SK-N-SH treated with all-trans-retinoic acid at 6 μM for 48 hours (cell line): ENCODE data around the gene CDIP1.

Experiments used
- ATAC-seq: fragments of 200-7000 bp; cut with Tn5 transposase; 3 replicates; pipeline ENCODE4 v1.9.1; 2020; ENCODE audit warnings: mild to moderate bottlenecking, moderate library complexity
- ARNTL ChIP-seq: fragments of 450-650 bp; formaldehyde crosslinking; IDR thresholded peaks from 2 replicates; pipeline ENCODE4 v1.5.0; 2020; ENCODE audit warnings: low read depth, mild to moderate bottlenecking, moderate library complexity, borderline replicate concordance
- BACH2 ChIP-seq: fragments of 250-450 bp; sonication (Bioruptor Pico); IDR thresholded peaks from 2 replicates; pipeline ENCODE4 v1.9.0; 2021; ENCODE audit warnings: mild to moderate bottlenecking, borderline replicate concordance
- CSDC2 ChIP-seq: fragments of 250-450 bp; sonication (Bioruptor Pico); IDR thresholded peaks from 2 replicates; pipeline ENCODE4 v1.5.0; 2020; ENCODE audit warnings: mild to moderate bottlenecking, moderate library complexity
- ESRRG ChIP-seq: fragments of 250-450 bp; sonication (Bioruptor Pico); IDR thresholded peaks from 2 replicates; pipeline ENCODE4 v1.6.1; 2021; ENCODE audit warnings: mild to moderate bottlenecking
- GLIS3 ChIP-seq: fragments of 250-450 bp; sonication (Bioruptor Pico); IDR thresholded peaks from 2 replicates; pipeline ENCODE4 v1.5.0; 2020; ENCODE audit warnings: mild to moderate bottlenecking, moderate library complexity
- ISL1 ChIP-seq: fragments of 250-450 bp; sonication (Bioruptor Pico); IDR thresholded peaks from 2 replicates; pipeline ENCODE4 v2.1.2; 2022; ENCODE audit warnings: mild to moderate bottlenecking, moderate library complexity
- OSR1 ChIP-seq: fragments of 250-450 bp; sonication (Bioruptor Pico); IDR thresholded peaks from 2 replicates; pipeline ENCODE4 v1.8.0; 2022; ENCODE audit warnings: moderate library complexity, mild to moderate bottlenecking, inconsistent platforms
- PPARA ChIP-seq: fragments of 250-450 bp; sonication (Bioruptor Pico); IDR thresholded peaks from 2 replicates; pipeline ENCODE4 v1.5.0; 2020; ENCODE audit warnings: mild to moderate bottlenecking, borderline replicate concordance
- RARB ChIP-seq: fragments of 250-450 bp; sonication (Bioruptor Pico); IDR thresholded peaks from 2 replicates; pipeline ENCODE4 v1.8.0; 2021; ENCODE audit warnings: mild to moderate bottlenecking, moderate library complexity
- TCF4 ChIP-seq: fragments of 250-450 bp; sonication (Bioruptor Pico); IDR thresholded peaks from 2 replicates; pipeline ENCODE4 v1.8.0; 2021; ENCODE audit warnings: mild to moderate bottlenecking, moderate library complexity, borderline replicate concordance
- TOX ChIP-seq: fragments of 250-450 bp; sonication (Bioruptor Pico); IDR thresholded peaks from 2 replicates; pipeline ENCODE4 v1.8.0; 2021; ENCODE audit warnings: mild to moderate bottlenecking, moderate library complexity, borderline replicate concordance
- ZC3H10 ChIP-seq: fragments of 250-450 bp; sonication (Bioruptor Pico); IDR thresholded peaks from 2 replicates; pipeline ENCODE4 v1.5.1; 2021; ENCODE audit warnings: mild to moderate bottlenecking, moderate library complexity
- ZFP3 ChIP-seq: fragments of 250-450 bp; sonication (Bioruptor Pico); IDR thresholded peaks from 2 replicates; pipeline ENCODE4 v1.5.0; 2020; ENCODE audit warnings: mild to moderate bottlenecking, moderate library complexity
- ZFP30 ChIP-seq: fragments of 450-650 bp; formaldehyde crosslinking; IDR thresholded peaks from 2 replicates; pipeline ENCODE4 v1.5.0; 2022; ENCODE audit warnings: mild to moderate bottlenecking, moderate library complexity
- ZNF70 ChIP-seq: fragments of 450-650 bp; formaldehyde crosslinking; IDR thresholded peaks from 2 replicates; pipeline ENCODE4 v1.5.0; 2020; ENCODE audit warnings: mild to moderate bottlenecking, moderate library complexity
- ZNF8 ChIP-seq: fragments of 450-650 bp; formaldehyde crosslinking; IDR thresholded peaks from 2 replicates; pipeline ENCODE4 v1.5.0; 2020; ENCODE audit warnings: mild to moderate bottlenecking, moderate library complexity
- TF ChIP-seq, protein P1 (sequence below): fragments of 250-450 bp; sonication (Bioruptor Pico); IDR thresholded peaks from 2 replicates; pipeline ENCODE4 v1.5.1; 2020; ENCODE audit warnings: low read depth, mild to moderate bottlenecking, moderate library complexity
- TF ChIP-seq, protein P2 (sequence below): fragments of 250-450 bp; sonication (Bioruptor Pico); IDR thresholded peaks from 2 replicates; pipeline ENCODE4 v1.5.1; 2021; ENCODE audit warnings: mild to moderate bottlenecking, moderate library complexity
- TF ChIP-seq, protein P3 (sequence below): fragments of 250-450 bp; sonication (Bioruptor Pico); IDR thresholded peaks from 2 replicates; pipeline ENCODE4 v1.8.0; 2020; ENCODE audit warnings: mild to moderate bottlenecking, moderate library complexity, borderline replicate concordance
- TF ChIP-seq, protein P4 (sequence below): fragments of 250-450 bp; sonication (Bioruptor Pico); IDR thresholded peaks from 2 replicates; pipeline ENCODE4 v1.8.0; 2021; ENCODE audit warnings: low read depth, mild to moderate bottlenecking, moderate library complexity, borderline replicate concordance
- TF ChIP-seq, protein P5 (sequence below): fragments of 250-450 bp; sonication (Bioruptor Pico); IDR thresholded peaks from 2 replicates; pipeline ENCODE4 v1.5.0; 2020; ENCODE audit warnings: mild to moderate bottlenecking, moderate library complexity

The CDIP1 gene

DNA sequence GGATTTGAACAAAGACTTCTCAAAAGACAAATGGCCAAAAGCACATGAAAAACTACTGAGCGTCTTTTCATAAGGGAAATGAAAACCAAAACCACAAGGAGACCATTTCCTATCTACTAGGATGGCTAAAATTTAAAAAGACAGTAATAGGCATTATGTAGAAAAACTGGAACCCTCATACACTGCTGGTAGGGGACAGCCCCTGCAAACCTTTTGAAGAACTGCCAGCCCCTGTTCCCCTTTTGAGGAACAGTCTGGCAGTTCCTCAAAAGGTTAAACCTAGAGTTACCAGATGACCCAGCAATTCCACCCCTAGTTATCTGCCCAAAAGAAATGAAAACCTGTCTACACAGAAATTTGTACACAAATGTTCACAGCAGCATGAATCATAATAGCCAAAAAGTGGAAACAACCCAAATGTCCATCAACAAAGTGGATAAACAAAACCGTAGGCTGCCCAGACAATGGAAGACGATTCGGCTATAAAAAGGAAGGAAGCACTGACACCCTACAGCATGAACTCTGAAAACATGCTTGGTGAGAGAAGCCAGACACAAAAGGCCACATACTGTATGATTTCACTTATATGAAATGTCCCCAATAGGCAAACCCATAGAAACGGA is 22.9 kb downstream of the CDIP1 start:
- ATAC-seq = no peak
- TF ChIP-seq, protein P1, sequence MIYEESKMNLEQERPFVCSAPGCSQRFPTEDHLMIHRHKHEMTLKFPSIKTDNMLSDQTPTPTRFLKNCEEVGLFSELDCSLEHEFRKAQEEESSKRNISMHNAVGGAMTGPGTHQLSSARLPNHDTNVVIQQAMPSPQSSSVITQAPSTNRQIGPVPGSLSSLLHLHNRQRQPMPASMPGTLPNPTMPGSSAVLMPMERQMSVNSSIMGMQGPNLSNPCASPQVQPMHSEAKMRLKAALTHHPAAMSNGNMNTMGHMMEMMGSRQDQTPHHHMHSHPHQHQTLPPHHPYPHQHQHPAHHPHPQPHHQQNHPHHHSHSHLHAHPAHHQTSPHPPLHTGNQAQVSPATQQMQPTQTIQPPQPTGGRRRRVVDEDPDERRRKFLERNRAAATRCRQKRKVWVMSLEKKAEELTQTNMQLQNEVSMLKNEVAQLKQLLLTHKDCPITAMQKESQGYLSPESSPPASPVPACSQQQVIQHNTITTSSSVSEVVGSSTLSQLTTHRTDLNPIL (CRISPR knock-in tag) = no peak
- TF ChIP-seq ZFP30 (CRISPR knock-in tag) (no peak), CSDC2 (no peak), OSR1 (CRISPR knock-in tag) (no peak), ESRRG (no peak)

DNA sequence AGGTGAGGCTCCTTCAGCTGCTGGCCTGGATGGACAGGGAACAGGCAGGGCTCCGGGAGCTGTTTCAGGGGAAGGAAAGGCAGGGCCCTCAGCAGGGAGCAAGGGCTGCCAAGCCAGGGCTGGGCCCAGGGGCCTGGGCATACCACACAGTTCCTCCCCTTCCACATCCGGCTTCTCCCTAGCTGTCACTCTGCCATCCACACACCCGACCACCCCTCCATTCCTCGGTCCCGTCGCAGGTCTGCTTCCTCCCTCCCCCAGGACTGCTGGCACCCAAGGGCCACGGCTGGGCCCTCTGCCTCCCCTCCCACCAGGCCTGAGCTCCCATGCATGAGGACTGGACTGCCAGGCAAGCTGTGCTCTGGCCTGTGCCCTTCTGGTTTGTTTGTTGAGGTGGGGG is 24.0 kb downstream of the CDIP1 start:
- TF ChIP-seq TCF4 (CRISPR knock-in tag) (no peak), ZNF70 (CRISPR knock-in tag) (no peak), GLIS3 (CRISPR knock-in tag) (no peak), ZFP30 (CRISPR knock-in tag) (no peak), ZNF8 (no peak), BACH2 (CRISPR knock-in tag) (no peak), RARB (CRISPR knock-in tag) (no peak), ARNTL (CRISPR knock-in tag) (no peak), PPARA (no peak)
- TF ChIP-seq, protein P2, sequence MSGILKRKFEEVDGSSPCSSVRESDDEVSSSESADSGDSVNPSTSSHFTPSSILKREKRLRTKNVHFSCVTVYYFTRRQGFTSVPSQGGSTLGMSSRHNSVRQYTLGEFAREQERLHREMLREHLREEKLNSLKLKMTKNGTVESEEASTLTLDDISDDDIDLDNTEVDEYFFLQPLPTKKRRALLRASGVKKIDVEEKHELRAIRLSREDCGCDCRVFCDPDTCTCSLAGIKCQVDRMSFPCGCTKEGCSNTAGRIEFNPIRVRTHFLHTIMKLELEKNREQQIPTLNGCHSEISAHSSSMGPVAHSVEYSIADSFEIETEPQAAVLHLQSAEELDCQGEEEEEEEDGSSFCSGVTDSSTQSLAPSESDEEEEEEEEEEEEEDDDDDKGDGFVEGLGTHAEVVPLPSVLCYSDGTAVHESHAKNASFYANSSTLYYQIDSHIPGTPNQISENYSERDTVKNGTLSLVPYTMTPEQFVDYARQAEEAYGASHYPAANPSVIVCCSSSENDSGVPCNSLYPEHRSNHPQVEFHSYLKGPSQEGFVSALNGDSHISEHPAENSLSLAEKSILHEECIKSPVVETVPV (CRISPR knock-in tag) = no peak
- TF ChIP-seq, protein P3, sequence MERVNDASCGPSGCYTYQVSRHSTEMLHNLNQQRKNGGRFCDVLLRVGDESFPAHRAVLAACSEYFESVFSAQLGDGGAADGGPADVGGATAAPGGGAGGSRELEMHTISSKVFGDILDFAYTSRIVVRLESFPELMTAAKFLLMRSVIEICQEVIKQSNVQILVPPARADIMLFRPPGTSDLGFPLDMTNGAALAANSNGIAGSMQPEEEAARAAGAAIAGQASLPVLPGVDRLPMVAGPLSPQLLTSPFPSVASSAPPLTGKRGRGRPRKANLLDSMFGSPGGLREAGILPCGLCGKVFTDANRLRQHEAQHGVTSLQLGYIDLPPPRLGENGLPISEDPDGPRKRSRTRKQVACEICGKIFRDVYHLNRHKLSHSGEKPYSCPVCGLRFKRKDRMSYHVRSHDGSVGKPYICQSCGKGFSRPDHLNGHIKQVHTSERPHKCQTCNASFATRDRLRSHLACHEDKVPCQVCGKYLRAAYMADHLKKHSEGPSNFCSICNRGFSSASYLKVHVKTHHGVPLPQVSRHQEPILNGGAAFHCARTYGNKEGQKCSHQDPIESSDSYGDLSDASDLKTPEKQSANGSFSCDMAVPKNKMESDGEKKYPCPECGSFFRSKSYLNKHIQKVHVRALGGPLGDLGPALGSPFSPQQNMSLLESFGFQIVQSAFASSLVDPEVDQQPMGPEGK (CRISPR knock-in tag) = no peak
- ATAC-seq = no peak

DNA sequence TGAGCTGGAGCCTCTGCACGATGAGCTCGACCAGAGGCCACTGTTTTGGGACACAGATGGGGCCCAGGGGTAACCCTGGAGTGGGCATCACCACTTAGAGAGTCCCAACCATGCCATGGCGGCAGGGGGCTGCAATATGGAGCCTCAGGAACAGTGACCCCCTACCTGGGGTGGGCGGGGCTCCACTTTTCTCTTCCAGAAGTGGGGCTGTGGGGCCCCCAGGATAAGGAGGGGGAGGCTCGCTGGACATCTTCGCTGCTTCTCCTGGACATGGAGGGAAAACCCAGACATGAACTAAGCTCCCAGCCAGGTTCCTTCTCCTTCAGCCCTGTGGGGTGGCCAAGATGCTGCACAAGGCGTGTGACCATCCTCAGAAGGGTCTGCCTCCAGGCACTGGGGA is 24.7 kb downstream of the CDIP1 start:
- no peak for ATAC-seq
- no peak for TF ChIP-seq CSDC2
- no peak for TF ChIP-seq BACH2 (CRISPR knock-in tag)
- TF ChIP-seq, protein P4, sequence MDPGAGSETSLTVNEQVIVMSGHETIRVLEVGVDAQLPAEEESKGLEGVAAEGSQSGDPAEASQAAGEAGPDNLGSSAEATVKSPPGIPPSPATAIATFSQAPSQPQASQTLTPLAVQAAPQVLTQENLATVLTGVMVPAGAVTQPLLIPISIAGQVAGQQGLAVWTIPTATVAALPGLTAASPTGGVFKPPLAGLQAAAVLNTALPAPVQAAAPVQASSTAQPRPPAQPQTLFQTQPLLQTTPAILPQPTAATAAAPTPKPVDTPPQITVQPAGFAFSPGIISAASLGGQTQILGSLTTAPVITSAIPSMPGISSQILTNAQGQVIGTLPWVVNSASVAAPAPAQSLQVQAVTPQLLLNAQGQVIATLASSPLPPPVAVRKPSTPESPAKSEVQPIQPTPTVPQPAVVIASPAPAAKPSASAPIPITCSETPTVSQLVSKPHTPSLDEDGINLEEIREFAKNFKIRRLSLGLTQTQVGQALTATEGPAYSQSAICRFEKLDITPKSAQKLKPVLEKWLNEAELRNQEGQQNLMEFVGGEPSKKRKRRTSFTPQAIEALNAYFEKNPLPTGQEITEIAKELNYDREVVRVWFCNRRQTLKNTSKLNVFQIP (CRISPR knock-in tag) = no peak
- TF ChIP-seq, protein P1 (CRISPR knock-in tag) = no peak
- no peak for TF ChIP-seq GLIS3 (CRISPR knock-in tag)
- TF ChIP-seq, protein P5, sequence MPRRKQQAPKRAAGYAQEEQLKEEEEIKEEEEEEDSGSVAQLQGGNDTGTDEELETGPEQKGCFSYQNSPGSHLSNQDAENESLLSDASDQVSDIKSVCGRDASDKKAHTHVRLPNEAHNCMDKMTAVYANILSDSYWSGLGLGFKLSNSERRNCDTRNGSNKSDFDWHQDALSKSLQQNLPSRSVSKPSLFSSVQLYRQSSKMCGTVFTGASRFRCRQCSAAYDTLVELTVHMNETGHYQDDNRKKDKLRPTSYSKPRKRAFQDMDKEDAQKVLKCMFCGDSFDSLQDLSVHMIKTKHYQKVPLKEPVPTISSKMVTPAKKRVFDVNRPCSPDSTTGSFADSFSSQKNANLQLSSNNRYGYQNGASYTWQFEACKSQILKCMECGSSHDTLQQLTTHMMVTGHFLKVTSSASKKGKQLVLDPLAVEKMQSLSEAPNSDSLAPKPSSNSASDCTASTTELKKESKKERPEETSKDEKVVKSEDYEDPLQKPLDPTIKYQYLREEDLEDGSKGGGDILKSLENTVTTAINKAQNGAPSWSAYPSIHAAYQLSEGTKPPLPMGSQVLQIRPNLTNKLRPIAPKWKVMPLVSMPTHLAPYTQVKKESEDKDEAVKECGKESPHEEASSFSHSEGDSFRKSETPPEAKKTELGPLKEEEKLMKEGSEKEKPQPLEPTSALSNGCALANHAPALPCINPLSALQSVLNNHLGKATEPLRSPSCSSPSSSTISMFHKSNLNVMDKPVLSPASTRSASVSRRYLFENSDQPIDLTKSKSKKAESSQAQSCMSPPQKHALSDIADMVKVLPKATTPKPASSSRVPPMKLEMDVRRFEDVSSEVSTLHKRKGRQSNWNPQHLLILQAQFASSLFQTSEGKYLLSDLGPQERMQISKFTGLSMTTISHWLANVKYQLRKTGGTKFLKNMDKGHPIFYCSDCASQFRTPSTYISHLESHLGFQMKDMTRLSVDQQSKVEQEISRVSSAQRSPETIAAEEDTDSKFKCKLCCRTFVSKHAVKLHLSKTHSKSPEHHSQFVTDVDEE (CRISPR knock-in tag) = no peak
- TF ChIP-seq PPARA = no peak
- no peak for TF ChIP-seq RARB (CRISPR knock-in tag)
- TF ChIP-seq, protein P2 (CRISPR knock-in tag) = no peak
- no peak for TF ChIP-seq ZFP3 (CRISPR knock-in tag)
- TF ChIP-seq ZNF70 (CRISPR knock-in tag) = no peak
- TF ChIP-seq, protein P3 (CRISPR knock-in tag) = no peak
- no peak for TF ChIP-seq TCF4 (CRISPR knock-in tag)
- no peak for TF ChIP-seq OSR1 (CRISPR knock-in tag)
- TF ChIP-seq ZC3H10 (CRISPR knock-in tag) = no peak
- no peak for TF ChIP-seq ISL1 (CRISPR knock-in tag)
- no peak for TF ChIP-seq TOX
- no peak for TF ChIP-seq ARNTL (CRISPR knock-in tag)
